HG03097 (cell line): ENCODE results near the gene COL23A1.

Source experiments
- ATAC-seq: cut with Tn5 transposase; IDR thresholded peaks from one replicate; pipeline ENCODE4 v1.9.1; 2021; ENCODE audit not compliant: unreplicated experiment, low FRiP score

COL23A1 gene

DNA sequence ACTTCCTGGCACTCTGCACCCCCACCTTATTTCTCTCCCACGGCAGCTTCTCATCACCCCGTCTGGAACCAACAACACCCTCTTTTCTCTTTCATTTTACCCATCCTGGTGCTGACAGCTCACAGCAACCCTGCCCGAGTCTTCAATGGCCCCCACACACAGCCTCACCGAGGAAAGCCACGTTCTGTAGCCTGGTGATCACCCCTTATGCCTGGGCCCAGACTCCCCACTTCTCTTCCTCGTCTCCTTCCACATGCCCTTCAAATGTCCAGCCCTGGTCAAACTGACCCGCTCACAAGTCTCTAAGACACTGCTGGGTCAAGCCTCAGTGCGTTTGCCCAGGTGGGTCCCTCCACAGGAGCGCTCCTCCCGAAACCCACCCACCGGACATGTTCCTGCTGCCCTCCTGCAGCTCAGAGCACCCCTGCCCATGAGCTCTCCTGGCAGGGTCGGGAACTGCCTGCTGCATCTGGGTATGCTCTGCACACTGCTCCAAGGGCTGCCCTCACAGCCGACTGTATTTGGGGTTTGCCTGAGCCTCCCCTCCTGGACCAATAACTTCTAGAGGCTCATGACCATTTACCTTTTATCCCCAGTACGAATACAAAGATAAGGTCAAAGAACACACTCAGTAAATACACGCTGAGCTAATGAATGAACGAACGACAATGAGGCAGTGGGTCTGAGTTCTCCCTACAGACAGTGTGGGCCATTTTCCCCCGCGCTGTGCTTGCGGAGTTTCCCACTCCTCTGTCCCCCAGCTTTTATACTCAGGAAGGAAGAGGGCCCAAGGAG is 202.9 kb downstream of the COL23A1 start:
- no peak for ATAC-seq

DNA sequence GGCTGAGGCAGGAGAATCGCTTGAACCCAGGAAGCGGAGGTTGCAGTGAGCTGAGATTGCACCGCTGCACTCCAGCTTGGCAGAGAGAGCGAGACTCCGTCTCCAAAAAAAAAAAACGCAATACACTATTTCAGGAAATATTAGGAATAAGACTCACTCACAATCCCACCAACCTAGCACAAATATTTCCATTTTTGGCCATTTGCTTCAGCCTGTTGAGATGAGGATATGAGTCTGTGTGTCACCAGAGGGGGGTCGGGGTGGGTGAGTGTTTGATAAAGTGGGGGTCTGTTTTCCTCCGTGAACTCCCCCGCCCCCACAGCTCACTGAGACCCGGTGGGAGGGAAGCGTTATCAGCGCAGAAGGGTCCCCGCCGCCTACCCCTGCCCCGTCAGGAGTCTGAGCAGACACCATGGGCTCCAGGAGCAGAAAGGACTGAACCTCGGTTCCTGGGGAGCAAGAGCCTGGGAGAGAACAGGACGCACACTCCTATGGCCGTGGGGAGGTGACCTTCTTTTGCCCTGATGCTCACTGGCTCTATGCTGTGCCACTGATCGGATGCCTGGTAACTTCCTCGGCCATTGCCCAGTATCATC is 203.8 kb downstream of the COL23A1 start:
- ATAC-seq, result no peak

DNA sequence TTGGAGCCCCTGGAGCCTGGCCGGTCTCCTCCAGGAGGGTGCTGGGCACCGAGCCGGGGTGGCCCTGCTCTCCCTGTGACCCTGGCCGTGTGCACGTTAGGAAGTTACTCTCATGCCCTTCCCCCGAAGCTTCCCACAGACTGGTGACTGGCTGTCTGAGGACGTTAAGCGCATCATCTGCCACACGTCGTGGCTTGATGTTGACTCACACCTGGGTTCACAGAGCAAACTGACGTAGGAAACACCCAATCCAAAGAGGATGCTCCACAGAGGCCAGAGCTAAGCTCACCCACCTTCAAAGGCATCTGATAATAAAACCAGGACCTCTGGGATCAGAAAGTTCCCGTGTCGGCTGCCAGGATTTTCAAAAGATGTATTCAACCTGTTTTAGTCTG is 204.7 kb downstream of the COL23A1 start:
- ATAC-seq, result no peak

DNA sequence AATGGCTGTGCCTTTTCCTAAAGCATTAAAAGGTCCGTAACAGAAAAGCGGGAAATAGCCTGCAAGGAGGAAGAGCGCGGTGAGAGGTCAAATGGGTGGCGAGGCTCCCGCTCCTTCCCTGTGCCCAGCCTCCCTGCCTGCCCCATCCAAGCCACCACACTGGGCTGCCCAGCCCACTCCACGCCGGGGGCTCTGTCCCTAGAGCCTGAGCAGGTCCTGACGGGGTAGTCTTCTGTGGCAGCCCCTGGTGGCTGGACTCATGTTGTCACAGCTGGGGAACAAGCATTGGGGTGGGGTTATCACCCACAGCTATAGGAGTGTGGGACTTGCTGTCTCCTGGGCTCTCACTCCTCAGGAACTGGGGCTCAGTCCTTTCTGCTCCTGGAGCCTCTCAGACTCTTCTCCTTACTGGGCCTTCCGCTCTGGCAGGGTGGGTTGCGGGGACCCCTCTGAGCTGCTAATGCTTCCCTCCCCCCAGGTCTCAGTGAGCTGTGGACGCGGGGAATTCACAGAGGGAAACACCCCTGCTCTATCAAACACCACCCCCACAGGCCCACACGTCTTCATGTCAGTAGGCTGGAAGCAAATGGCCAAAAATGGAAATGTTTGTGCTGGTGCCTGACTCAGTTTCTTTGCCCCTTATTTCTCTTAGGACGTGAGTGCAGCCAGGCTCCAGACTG is 205.2 kb downstream of the COL23A1 start:
- ATAC-seq, result no peak

DNA sequence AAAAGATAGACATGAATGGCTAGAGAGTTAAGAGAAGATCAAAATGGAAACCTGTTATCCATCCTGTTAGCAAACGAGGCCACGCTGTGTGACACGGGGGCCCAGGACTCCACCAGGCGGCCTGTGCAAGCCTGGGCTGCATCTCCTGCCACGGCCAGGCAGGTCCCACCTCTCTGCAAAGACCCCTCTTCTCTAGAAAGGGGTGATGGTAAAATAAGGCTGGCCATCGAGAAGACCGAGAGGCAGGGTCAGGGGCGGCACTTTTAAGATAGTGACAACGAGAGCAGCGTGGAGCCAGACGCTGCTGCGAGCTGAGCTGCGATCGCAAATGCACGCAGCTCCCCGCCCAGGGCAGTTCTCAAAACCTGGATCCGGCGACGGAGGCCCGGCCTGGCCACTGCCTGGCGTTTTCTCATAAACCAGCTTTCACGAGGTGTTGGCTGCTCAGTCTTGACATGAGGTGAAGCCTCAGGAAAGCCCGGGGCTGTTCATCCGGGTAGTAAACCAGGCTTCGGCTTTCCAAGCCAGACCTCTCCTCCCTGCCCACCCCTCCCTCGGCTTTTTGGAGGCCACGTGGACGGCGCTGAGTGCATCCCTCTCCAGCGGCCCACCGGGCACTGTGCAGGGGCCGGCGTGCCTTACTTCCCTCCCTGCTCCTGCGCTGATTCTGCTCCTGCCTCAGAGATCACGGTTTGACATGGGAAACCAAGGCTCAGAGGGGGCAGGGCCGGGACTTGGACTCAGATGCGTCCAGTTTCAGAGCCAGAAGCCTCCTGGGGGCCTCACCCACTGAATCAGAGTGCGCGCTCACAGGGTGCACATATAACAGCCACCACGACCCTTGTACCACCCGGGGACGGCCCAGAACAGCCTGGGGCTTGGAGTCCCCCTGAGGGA is 206.0 kb downstream of the COL23A1 start:
- ATAC-seq, result no peak

DNA sequence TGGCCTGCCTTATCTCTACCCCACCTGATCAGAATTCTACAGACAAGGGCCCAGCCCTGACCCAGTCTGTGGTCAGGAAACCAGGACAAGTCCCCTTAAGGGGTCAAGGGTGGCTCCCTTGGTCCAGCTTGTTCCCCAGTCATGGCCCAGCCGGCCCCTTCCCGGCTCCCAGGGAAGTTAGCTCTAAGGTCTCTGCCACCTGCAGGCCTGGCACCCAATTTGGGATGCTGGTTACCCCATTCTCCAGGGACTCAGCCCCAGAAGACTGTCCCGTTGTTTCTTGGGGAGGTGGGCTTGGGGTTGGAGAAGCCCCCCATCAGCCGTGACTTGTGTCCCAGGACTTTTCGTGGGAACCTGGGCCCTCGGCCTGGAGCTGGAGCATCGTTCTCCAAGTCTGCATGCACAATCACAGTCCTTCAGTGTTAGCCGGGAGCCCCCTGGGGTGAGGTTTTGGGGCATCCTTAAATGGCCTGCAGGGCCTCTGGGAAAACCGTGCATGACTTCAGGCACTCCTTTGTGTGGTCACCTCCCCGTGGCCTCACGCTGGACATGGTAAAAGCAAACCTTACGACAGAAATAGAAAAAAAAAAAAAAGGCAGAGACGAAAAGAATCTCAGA is 206.8 kb downstream of the COL23A1 start:
- no peak for ATAC-seq

DNA sequence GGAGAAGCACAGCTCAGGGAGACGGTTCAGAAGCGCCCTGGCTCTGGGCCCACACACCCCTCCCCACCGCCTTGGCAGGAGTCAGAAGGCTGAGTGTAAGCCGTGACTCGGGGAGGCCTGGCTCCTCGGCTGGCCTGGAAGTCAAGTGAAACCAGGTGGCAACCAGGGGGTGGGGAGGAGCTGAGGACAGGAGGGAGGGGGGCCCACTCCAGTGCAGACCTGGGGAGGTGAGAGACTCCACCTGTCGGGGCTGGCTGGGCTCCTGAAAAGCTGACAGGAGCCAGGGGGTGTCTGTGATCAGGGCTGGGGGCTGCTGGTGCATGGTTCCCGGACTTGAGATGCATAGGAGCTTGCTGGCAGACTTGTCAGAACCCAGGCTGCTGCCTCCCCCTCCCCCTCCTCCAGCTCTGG is 207.4 kb downstream of the COL23A1 start:
- ATAC-seq, result no peak

DNA sequence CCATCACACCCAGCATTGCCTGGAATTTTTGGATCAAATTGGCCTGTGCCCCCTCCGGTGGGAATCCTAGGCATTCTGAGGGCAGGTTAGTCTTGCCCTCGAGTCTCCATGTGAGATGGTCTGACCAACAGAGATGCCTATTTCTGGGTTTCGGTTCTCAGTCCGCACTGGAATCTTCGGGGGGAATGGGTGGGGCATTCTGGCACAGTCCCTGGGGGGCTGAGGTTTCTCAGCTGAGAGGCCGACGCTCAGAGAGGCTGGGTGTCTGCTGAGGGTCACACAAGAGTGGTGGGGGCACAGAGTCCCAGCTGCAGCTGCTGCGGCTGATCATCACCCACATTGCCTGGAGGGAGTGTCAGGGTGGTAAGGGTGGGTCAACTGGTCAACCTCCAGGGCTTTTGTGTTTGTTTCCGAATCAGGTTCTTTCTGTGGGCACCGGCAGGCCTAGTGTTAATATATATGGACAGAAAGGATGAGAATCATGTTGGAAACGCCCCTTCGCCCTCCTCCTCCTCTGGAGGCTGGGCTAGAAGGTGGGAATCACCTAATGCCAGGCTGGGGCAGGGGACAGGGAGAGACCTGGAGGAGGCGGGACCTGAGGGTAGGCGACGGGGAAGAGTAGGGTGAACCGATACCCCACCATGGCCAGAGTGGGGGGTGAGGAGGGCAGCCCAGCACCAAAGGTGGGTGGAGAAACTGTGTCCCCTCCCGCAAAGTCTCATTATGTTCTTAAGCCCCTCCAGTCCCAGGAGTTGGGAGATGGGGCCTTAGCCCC is 208.1 kb downstream of the COL23A1 start:
- no peak for ATAC-seq

DNA sequence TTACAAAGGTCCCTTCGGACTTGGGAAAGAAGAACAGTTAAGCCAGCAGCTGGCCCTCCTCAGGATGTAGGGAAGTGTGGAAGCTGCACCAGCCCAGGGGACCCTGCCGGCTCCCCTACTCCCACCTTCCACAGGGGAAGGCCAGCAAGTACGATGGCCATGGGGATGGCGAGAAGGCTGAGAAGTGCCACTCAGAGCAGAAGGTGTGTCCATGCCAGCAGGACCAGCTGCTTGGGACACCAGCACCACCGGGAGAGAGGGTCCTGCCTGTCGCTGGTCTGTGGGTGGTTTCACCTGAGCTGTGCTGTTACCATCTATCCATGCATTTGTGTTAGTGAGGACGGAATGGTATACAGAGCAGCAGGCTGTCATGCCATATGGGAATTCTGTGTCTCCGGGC is 209.0 kb downstream of the COL23A1 start:
- no peak for ATAC-seq

DNA sequence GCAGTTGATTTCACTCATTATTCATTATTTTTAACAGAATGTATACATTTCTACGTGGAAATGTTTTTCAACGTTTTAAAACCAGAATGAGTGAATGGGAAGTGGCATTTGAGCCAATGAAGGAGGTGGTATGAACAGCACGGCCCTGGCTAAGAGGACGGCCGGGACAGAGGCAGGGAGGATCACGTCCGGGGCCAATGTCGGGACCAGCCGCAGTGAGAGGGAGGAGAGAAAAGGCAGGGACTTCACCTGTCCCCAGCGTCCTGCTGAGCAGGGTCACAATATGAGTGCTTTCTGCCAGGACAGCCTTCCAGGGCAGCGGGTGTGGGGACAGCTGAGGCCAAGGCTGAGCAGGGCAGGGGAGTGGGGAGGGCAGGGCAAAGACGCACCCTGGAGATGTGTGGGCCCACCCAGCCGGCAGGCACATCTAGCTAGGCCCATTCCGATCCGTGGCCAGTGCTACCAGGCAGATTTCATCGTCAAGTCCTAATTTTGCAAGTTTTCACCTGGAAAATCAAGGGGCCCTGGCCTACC is 209.6 kb downstream of the COL23A1 start:
- ATAC-seq, result no peak

DNA sequence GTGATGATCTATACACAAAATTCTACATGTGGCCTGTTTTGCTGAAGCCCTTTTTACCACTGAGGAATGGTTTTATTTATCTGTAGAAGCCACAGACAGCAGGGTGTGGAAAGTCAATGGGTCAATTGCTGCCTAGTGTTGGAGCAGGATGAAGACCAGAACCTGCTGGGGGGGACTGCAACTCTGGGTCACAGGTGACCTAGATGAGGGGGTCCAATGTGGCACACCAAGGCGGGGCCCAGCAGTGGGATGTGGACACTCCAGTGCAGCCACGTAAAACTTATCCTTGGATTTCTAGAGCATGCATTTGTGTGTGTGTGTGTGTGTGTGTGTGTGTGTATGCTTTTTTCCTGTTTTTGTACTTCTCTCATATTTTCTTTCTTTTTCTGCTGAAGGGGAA is 210.1 kb downstream of the COL23A1 start:
- ATAC-seq, result no peak

DNA sequence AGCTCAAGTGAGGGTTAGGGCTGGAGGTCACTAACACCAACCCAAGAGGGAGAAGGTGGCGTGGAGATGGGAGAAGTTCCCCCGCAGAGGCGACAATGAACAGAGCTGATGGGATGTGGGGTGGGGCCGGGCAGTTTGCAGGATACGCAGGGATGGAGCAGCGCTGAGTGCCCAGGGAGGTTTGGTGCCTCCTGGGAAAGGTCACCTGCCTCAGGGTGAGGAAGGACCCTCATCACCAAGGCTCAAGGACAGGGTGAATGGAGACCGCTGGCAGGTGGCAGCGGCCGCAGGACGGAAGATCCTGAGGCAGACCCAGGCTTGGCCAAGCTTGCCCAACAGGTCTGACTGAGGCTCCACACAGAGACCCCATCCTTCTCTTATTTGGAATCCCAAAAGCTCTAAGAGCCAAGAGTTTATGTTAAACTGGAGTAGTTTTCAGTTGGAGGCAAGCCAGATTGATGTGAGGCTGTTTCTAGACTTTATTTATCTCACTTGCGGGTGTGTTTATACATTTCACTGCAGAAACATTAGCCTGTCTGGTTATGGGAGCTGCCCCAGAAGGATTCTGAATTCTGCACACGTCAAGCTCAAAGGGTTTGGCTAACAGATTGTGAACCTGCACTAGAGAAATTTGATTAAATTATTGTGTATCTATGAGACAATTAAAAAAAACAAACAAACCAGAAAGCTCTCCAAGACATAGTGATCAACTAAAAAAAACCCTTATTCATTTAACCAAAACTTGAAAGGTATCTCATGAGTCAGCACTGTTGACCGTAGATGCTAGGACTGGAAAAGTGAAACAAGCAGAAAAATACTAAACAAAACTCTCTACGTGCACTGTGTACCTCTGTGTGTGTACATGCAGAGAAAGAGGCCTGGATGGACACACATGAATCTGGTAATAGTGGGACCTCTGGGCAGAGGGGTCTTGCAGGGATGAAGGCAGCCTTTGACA is 211.4 kb downstream of the COL23A1 start:
- no peak for ATAC-seq

DNA sequence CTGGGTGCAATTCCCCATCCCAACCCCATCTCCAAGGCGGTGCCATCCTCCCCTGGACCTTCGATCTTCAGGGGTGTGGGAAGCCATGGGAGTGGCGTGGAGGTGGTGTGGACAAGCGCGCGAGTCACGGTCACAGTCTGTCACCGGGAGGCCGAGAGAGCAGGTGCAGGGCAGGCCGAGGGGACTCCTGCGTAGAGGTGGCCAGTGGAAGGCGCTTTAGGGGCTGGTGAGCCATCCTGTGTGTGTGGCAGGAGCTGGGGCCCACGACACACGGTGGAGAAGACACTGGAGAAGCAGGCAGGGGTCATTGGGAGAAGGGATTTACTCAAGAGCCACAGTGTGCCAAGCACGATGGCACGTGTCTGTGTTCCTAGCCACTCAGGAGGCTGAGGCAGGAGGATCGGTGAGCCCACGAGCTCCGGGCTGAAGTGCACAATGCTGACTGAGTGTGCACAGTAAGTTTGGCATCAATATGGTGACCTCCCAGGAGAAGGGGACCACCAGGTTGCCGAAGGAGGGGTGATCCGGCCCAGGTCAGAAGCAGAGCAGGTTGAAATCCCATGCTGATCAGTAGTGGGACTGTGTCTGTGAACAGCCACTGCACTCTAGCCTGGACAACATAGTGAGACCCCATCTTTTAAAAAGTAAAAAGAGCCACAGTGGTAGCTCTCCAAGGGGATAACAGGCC is 212.5 kb downstream of the COL23A1 start:
- no peak for ATAC-seq

DNA sequence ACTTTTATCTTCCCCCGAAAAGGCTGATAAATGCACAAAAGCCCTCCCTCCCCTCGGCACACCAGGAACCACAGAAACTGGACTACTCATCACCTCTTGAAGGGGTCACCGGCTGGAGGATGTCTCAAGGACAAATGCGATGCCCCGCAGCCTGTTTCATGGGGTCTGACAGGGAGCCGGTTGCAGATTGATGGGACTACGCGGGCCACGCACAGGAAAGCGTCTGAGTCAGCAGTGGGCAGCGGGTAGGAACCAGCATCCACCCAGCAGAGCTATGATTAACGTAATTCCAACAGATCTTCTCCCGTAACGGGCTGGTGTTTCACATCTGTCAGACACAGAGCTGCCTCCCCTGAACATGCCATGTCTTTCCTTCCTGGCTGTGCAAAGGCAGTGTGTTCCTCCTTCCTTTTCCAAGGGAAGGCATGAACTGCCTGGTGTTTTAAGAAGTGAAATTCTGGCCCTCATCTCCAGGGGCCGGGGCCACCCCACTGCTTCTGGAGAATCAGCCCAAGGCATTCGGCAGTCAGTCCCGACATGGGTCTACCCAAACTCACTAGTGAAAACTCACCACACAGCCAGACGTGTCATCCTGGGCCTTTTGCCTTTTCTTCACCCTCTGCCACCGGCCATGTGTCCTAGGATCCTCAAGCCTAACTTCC is 213.1 kb downstream of the COL23A1 start:
- no peak for ATAC-seq

DNA sequence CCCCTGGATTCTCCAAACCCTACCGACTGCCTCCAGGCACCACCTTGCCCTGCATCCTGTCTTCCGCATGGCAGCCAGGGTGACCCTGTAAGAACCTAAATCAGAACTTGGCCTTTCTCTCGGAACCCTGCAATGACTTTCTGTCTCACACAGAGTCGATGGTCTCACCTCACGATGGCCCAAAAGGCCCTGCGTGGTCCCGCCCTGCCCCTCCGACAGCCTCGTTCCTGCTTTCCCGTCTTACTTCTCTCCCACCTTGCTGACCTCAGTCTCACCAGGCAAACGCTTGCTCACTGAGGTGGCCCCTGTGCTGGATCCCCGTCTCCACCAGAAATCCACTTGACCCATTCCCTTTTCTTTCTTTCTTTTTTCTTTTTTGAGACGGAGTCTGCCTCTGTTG is 214.8 kb downstream of the COL23A1 start:
- no peak for ATAC-seq

DNA sequence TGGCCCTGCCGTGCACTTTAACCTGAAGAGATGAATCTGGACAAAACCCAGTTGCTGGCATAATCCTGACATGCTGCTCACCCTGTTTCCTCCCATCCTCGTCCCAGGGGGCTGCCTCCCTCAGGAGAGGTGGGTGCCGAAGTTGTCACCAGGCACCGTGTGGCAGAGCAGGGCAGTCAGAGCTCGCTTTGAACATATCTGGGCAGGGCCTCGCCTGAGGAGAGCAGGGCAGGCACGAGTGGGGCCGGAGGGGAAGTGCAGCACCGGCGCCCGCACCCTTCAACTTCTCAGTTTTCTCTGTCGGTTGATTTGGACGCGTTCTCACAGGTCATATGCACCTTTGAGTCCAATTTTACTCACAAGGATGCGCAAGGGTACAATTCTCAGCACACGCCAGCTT is 216.5 kb downstream of the COL23A1 start:
- no peak for ATAC-seq

DNA sequence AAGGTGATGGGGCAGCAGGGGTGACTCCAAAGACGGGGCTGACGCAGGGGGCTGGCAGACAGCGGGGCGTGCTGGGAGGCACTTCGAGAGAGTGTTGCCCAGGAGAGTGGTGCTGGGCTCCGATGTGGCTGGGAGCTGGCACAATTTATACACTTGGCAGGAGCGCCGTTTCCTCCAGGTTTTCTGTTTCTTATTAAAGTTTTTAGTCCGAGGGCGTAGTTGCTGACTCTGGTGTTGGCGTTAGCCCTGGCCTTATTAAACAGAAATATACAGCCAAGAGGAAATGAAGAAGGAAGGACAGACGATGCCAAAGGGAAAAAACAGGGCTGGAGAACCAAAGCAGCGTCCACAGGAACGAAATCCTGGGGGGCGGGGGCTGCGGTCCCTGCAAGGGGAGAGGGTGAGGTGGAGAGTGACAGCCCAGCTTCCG is 218.0 kb downstream of the COL23A1 start:
- ATAC-seq, result no peak
